Globus pallidus (tissue), 1 donor: ENCODE data around the gene ARL9.
"Not testable (repeated sequence)": the region's sequence is repeated elsewhere in the genome, so short reads cannot be mapped to it uniquely, and the experiment has no call there.

ENCODE experiments used
- DNase-seq: peaks from one replicate; pipeline ENCODE4 v3.0.0-alpha.2; 2015; ENCODE audit warnings: low spot score

Gene ARL9

GRCh38 chr4:56505269-56506130 lies at the start of gene ARL9:
TSS of gene ARL9 (plus strand) at chr4:56505791. CDS start at chr4:56505863, 72 bp downstream.
- peak; percentile 6 for DNase-seq

GRCh38 chr4:56460085-56460484 lies 45.5 kb upstream of the ARL9 start:
- no peak for DNase-seq

GRCh38 chr4:56462157-56462556 lies 43.4 kb upstream of the ARL9 start:
- no peak for DNase-seq

- DNase-seq, result no peak
These were observed 41.9 kb upstream of the ARL9 start for GRCh38 chr4:56463711-56464110.

GRCh38 chr4:56464581-56464980 lies 41.0 kb upstream of the ARL9 start:
- DNase-seq, result no peak

GRCh38 chr4:56465599-56466295 lies 39.8 kb upstream of the ARL9 start:
- DNase-seq, result no peak

- not testable (repeated sequence) for DNase-seq
These were observed 39.3 kb upstream of the ARL9 start for GRCh38 chr4:56466296-56466761.

- peak; percentile 5 for DNase-seq
These were observed 38.7 kb upstream of the ARL9 start for GRCh38 chr4:56466910-56467283.

- DNase-seq, result peak; percentile 90
These were observed 38.1 kb upstream of the ARL9 start, which contains the start of gene SRP72 for GRCh38 chr4:56467284-56468096. TSS of gene SRP72 (plus strand) at chr4:56467617. CDS start at chr4:56467636, 19 bp downstream.

- DNase-seq, result no peak
These were observed 37.5 kb upstream of the ARL9 start for GRCh38 chr4:56468097-56468422.

- no peak for DNase-seq
These were observed 35.9 kb upstream of the ARL9 start for GRCh38 chr4:56469489-56470210.

- no peak for DNase-seq
These were observed 29.7 kb upstream of the ARL9 start for GRCh38 chr4:56475917-56476316.

GRCh38 chr4:56477192-56477702 lies 28.3 kb upstream of the ARL9 start:
- DNase-seq, result no peak

- no peak for DNase-seq
These were observed 24.9 kb upstream of the ARL9 start for GRCh38 chr4:56480691-56481090.

- DNase-seq, result no peak
These were observed 9.3 kb upstream of the ARL9 start for GRCh38 chr4:56496241-56496640.

GRCh38 chr4:56511098-56511497 lies 5.5 kb downstream of the ARL9 start:
- no peak for DNase-seq

- DNase-seq, result no peak
These were observed 6.6 kb downstream of the ARL9 start for GRCh38 chr4:56512166-56512565.

GRCh38 chr4:56513517-56513916 lies 7.9 kb downstream of the ARL9 start:
- no peak for DNase-seq

- peak; percentile 81 for DNase-seq
These were observed 24.9 kb downstream of the ARL9 start for GRCh38 chr4:56530269-56531148.

GRCh38 chr4:56531149-56531770 lies 25.7 kb downstream of the ARL9 start:
- DNase-seq, result no peak
